Right atrium auricular region (tissue), 2 donors: ENCODE measurements around the gene TSPAN9. TPM values are rescaled to one million over a fixed set of nuclear protein-coding genes. Genes with fewer than 3 reads are reported as not detected.
A peak's percentile ranks its signal among the peaks of the same experiment; 100 is the strongest.

Experiments
- DNase-seq: peaks from one replicate; pipeline ENCODE4 v3.0.0-alpha.2; 2019; ENCODE audit warnings: low spot score
- H3K27ac ChIP-seq, 2 donors: fragments of 200-600 bp; sonication (generic); 1 replicate in 1 of 2; 2 replicates in 1 of 2; pipeline ENCODE4 v1.5.1; 2016 to 2019
- H3K27me3 ChIP-seq, 2 donors: fragments of 200-600 bp; sonication (generic); one replicate each; pipeline versions ENCODE4 v1.5.1 to v1.6.0; 2017 to 2019
- H3K36me3 ChIP-seq: fragments of 200-600 bp; sonication (generic); one replicate; pipeline ENCODE4 v1.5.1; 2016
- H3K4me1 ChIP-seq, 2 donors: fragments of 200-600 bp; sonication (generic); one replicate each; pipeline versions ENCODE4 v1.5.1 to v1.6.0; 2017 to 2019
- H3K4me3 ChIP-seq, 2 donors: fragments of 200-600 bp; sonication (generic); 1 replicate in 1 of 2; 2 replicates in 1 of 2; pipeline ENCODE4 v1.5.1; 2017 to 2019; ENCODE audit warnings: mild to moderate bottlenecking in 1 of 2, moderate library complexity in 1 of 2
- H3K9me3 ChIP-seq, 2 donors: fragments of 200-600 bp; sonication (generic); one replicate each; pipeline ENCODE4 v1.5.1; 2019
- total RNA-seq, 2 donors: library from RNA; depleted of rRNA; stranded (reverse); fragments of >200 nt; gene quantifications; one replicate each; pipeline ENCODE4 v1.1.0, GENCODE V29; 2016
- TF ChIP-seq, protein P1 (sequence below), 2 donors: fragments of 200-600 bp; sonication (generic); IDR thresholded peaks; one replicate each; pipeline ENCODE4 v1.5.1; 2019; ENCODE audit warnings: antibody characterized with exemption in 2 of 2

The TSPAN9 gene
- total RNA-seq, 2 donors from 2014 or later, result 103 to 185 TPM

DNA sequence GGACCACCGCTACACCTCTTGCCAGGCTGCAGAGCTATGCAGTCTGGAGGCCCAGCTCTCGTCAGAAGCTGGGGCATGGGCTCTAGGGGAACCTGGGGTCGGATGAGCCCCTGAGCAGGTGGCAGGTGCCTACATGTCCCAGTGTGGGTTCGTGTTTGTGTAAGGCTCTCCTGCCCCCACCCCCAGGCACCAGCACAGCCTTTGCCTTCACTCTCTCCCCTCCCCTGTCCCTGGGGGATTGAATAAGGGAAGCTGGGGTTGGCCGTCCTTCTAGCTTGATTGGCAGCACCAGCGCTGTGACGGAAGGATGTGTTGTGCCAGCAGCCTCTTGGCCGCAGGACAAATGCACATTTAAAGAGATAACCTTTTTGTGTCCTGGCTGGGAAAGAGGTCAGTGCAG is 34.8 kb upstream of the TSPAN9 start:
- TF ChIP-seq, protein P1, sequence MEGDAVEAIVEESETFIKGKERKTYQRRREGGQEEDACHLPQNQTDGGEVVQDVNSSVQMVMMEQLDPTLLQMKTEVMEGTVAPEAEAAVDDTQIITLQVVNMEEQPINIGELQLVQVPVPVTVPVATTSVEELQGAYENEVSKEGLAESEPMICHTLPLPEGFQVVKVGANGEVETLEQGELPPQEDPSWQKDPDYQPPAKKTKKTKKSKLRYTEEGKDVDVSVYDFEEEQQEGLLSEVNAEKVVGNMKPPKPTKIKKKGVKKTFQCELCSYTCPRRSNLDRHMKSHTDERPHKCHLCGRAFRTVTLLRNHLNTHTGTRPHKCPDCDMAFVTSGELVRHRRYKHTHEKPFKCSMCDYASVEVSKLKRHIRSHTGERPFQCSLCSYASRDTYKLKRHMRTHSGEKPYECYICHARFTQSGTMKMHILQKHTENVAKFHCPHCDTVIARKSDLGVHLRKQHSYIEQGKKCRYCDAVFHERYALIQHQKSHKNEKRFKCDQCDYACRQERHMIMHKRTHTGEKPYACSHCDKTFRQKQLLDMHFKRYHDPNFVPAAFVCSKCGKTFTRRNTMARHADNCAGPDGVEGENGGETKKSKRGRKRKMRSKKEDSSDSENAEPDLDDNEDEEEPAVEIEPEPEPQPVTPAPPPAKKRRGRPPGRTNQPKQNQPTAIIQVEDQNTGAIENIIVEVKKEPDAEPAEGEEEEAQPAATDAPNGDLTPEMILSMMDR (IDR thresholded peaks at IDR 0.05), result no peak
- Histone ChIP-seq H3K36me3 (peaks cover 17% of the 10 kb centered on the region), H3K9me3 (no peaks in the 10 kb centered on the region), H3K27me3 (no peaks in the 10 kb centered on the region), H3K27ac (peak overlapping the region; percentile 48 to 53), H3K4me1 (peaks cover 0 to 29% of the 10 kb centered on the region in 2 donors), H3K4me3 (no peak overlapping the region)
- DNase-seq, result no peak

DNA sequence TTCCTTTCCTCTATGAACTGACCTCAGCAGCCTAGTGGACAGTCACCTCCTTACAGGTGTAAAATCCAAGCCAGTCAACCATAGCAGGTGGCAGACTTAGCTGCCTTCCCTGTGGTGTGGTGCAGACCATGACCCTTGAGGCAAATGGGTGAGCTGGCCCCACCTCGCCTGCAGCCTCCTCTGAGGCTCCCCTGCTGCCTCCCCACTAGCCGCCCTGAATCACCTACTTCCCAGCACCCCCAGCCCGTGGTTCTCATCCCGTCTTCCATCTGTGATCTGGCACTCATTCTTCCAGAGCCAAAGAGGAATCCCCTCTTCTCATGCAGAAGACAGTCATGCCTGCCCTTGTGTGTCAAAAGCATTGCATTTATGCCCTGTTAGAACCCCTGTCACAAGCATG is 34.4 kb upstream of the TSPAN9 start:
- H3K27me3 ChIP-seq, result no peaks in the 10 kb centered on the region
- peaks cover 17% of the 10 kb centered on the region for H3K36me3 ChIP-seq
- DNase-seq, result no peak
- H3K27ac ChIP-seq, result no peak overlapping the region
- H3K9me3 ChIP-seq, result no peaks in the 10 kb centered on the region
- TF ChIP-seq, protein P1 (IDR thresholded peaks at IDR 0.05), result no peak
- H3K4me3 ChIP-seq, result no peak overlapping the region
- peaks cover 0 to 34% of the 10 kb centered on the region in 2 donors for H3K4me1 ChIP-seq

DNA sequence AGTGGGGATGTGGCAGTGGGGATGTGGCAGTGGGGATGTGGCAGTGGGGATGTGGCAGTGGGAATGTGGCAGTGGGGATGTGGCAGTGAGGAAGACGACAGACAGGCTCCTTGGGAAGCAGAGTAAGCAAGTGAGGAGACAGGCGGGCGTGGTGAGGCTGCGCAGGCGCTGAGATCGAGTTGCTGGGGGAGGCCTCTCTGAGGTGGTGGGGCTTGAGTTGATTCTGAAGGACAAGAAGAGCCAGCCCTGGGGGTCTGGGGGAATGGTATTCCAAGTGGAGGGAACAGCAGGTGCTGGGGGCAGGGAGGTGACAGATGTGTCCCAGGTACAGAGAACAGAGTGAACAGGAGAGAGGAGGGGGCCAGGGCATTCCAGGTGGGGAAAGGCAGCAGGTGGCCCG is 33.8 kb upstream of the TSPAN9 start:
- Histone ChIP-seq H3K4me1 (peaks cover 0 to 39% of the 10 kb centered on the region in 2 donors), H3K27ac (no peak overlapping the region)

DNA sequence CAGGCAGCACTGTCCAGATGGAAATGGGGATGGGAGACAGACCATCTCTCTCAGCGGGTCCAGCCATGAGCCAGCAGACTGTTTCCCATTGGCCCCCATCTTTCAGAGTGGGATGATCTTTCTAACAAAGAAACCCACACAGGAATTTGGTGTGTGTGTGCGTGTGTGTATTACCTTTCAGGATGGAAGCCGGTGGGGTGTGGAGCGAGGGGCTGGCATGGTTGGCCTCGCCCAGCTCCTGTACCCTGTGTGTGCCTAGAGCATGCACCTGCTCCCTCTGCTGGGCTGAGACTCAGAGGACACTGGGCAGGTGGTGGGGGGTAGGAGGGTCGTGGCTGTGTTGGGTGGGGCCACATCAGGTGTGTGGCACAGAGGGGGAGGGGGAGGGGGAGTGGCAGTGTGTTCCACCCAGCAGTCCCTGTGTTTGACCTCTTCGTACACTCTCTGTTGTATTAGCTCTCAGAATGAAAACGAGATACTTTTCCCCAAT is 33.0 kb upstream of the TSPAN9 start:
- TF ChIP-seq, protein P1 (IDR thresholded peaks at IDR 0.05), result no peak
- peaks cover 15% of the 10 kb centered on the region for H3K36me3 ChIP-seq
- no peaks in the 10 kb centered on the region for H3K27me3 ChIP-seq
- peaks cover 0 to 40% of the 10 kb centered on the region in 2 donors for H3K4me1 ChIP-seq
- no peak for DNase-seq
- H3K9me3 ChIP-seq, result no peaks in the 10 kb centered on the region
- no peak overlapping the region for H3K4me3 ChIP-seq
- H3K27ac ChIP-seq, result no peak overlapping the region

More for the DNA sequence above, 33.8 kb upstream of the TSPAN9 start:
- TF ChIP-seq, protein P1 (IDR thresholded peaks at IDR 0.05), result no peak
- Histone ChIP-seq H3K4me3 (no peak overlapping the region), H3K36me3 (peaks cover 17% of the 10 kb centered on the region), H3K9me3 (no peaks in the 10 kb centered on the region), H3K27me3 (no peaks in the 10 kb centered on the region)
- no peak for DNase-seq

DNA sequence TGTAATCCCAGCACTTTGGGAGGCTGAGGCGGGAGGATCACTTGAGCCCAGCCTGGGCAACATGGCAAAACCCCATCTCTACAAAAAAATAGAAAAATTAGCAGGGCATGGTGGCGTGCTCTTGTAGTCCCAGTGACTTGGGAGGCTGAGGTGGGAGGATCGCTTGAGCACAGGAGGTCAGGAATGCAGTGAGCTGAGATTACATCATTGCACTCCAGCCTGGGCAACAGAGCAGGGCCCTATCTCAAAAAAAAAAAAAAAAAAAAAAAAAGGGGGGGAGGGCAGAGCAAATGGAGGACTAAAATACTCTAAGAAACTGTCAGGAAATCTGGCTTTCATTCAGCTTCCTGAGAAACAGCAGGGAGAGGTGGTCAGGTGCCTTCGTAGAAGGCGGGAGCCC is 31.7 kb upstream of the TSPAN9 start:
- H3K4me3 ChIP-seq, result no peak overlapping the region
- no peaks in the 10 kb centered on the region for H3K9me3 ChIP-seq
- H3K27me3 ChIP-seq, result no peaks in the 10 kb centered on the region
- DNase-seq, result no peak
- TF ChIP-seq, protein P1 (IDR thresholded peaks at IDR 0.05), result no peak
- peak overlapping the region; percentile 71 to 93 for H3K27ac ChIP-seq
- peaks cover 4% of the 10 kb centered on the region for H3K36me3 ChIP-seq
- peaks cover 0 to 40% of the 10 kb centered on the region in 2 donors for H3K4me1 ChIP-seq

DNA sequence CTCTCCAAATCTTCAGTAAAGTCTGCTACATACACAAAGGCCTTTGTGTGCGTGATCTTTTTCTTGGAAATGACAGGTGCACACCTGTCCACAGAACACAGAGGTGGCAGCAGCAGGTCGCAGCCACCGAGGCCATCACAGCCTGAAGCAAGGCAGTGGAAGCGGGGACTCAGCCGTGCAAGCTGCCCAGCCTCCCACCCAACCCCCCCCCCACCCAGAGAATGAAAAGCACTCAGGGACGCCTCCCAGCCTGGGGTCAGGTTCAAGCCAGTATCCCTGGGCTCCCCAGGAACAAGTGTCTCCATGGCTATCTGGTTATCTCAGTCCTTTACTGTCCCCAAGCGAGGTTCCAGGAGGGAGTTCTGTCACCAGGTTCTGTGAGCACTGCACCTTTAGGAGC is 31.2 kb upstream of the TSPAN9 start:
- no peaks in the 10 kb centered on the region for H3K27me3 ChIP-seq
- no peaks in the 10 kb centered on the region for H3K9me3 ChIP-seq
- TF ChIP-seq, protein P1 (IDR thresholded peaks at IDR 0.05), result no peak
- no peak overlapping the region for H3K4me3 ChIP-seq
- peaks cover 0 to 40% of the 10 kb centered on the region in 2 donors for H3K4me1 ChIP-seq
- H3K27ac ChIP-seq, result peak overlapping the region; percentile 71 to 93
- DNase-seq, result no peak
- H3K36me3 ChIP-seq, result no peaks in the 10 kb centered on the region
